Gastrocnemius medialis (tissue), 4 donors: ENCODE results near the gene SLX4.

Experiments used
- CTCF ChIP-seq, 5 experiments: fragments of 450-650 bp in 3 of 5; fragments of 200-600 bp in 2 of 5; sonication (generic) in 2 of 5; IDR thresholded peaks in 4 of 5; conservative IDR thresholded peaks in 1 of 5; 1 replicate in 4 of 5; 2 replicates in 1 of 5; pipeline ENCODE4 v1.5.1; 2016 to 2019; ENCODE audit warnings: antibody characterized with exemption in 5 of 5, mild to moderate bottlenecking in 3 of 5, moderate library complexity in 3 of 5
- POLR2A ChIP-seq, 2 donors: fragments of 450-650 bp; IDR thresholded peaks; one replicate each; pipeline ENCODE4 v1.6.1; 2017; ENCODE audit warnings: antibody characterized with exemption in 2 of 2, mild to moderate bottlenecking in 2 of 2, moderate library complexity in 2 of 2

GRCh38 chr16:3607161-3607560 is 4.2 kb downstream of the SLX4 start:
- TF ChIP-seq CTCF (IDR thresholded peaks at IDR 0.05 in 4 of 5, conservative IDR thresholded peaks at IDR 0.05 in 1 of 5) (no peak), POLR2A (IDR thresholded peaks at IDR 0.05) (no peak)
